ENCODE data around the gene CDH23. TPM values are rescaled to one million over a fixed set of nuclear protein-coding genes. Genes with fewer than 3 reads are reported as not detected.

The CDH23 gene
- total RNA-seq, 4 donors from 2014 or later = 14.4 to 29.6 (median 19.7) TPM

DNA sequence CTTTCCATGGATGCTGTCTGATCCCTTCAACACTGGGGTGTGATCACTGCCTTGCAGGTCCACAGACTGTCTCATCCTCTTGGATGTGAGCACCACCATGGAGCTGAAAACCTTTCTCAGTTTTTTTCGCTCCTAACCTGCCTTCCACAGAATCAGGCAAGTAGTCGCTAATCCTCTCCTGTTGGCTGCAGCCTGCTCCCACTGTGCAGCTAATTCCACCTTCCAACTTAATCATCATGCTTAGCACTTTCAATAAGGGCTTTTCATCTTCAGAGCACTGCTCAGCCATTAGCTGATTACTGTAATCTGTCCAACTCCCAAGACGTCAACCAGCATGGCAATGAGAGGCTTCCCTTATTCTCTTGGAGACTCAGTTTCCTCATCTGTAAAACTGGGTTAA, 15.1 kb upstream of the CDH23 start:
- WGBS = 84% methylated on average over 3 of the region's 3 CpGs
- no peaks in the 10 kb centered on the region for H3K36me3 ChIP-seq
- no peaks in the 10 kb centered on the region for H3K9me3 ChIP-seq
- no peaks in the 10 kb centered on the region for H3K27me3 ChIP-seq
- no peak for DNase-seq (ENCODE audit: extremely low spot score)
- peaks cover 6 to 16% (median 12%) of the 10 kb centered on the region in 4 donors for H3K4me1 ChIP-seq
- H3K4me3 ChIP-seq = no peak overlapping the region
- TF ChIP-seq, protein P1, sequence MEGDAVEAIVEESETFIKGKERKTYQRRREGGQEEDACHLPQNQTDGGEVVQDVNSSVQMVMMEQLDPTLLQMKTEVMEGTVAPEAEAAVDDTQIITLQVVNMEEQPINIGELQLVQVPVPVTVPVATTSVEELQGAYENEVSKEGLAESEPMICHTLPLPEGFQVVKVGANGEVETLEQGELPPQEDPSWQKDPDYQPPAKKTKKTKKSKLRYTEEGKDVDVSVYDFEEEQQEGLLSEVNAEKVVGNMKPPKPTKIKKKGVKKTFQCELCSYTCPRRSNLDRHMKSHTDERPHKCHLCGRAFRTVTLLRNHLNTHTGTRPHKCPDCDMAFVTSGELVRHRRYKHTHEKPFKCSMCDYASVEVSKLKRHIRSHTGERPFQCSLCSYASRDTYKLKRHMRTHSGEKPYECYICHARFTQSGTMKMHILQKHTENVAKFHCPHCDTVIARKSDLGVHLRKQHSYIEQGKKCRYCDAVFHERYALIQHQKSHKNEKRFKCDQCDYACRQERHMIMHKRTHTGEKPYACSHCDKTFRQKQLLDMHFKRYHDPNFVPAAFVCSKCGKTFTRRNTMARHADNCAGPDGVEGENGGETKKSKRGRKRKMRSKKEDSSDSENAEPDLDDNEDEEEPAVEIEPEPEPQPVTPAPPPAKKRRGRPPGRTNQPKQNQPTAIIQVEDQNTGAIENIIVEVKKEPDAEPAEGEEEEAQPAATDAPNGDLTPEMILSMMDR (IDR thresholded peaks at IDR 0.05) = no peak
- no peak for TF ChIP-seq POLR2A (IDR thresholded peaks at IDR 0.05; ENCODE audit: low read depth)
- no peak for TF ChIP-seq POLR2AphosphoS5 (IDR thresholded peaks at IDR 0.05)
- no peak for TF ChIP-seq EP300 (IDR thresholded peaks at IDR 0.05)
- no peak overlapping the region for H3K27ac ChIP-seq (replicated peaks in 1 of 4)
- intact Hi-C loops (cut with DNase I) = loop anchor here (5.0 kb wide), 1 partner anchor 326 kb away; no protein-coding TSS in a partner anchor

GRCh38 chr10:71382028-71382427, 14.7 kb upstream of the CDH23 start:
- H3K27ac ChIP-seq (replicated peaks in 1 of 4) = no peak overlapping the region
- no peaks in the 10 kb centered on the region for H3K9me3 ChIP-seq
- TF ChIP-seq POLR2A (IDR thresholded peaks at IDR 0.05; ENCODE audit: low read depth) (no peak), POLR2AphosphoS5 (IDR thresholded peaks at IDR 0.05) (no peak), EP300 (IDR thresholded peaks at IDR 0.05) (no peak)
- TF ChIP-seq, protein P1 (IDR thresholded peaks at IDR 0.05) = no peak
- H3K27me3 ChIP-seq = no peaks in the 10 kb centered on the region
- no peak overlapping the region for H3K4me3 ChIP-seq
- no peak for DNase-seq (ENCODE audit: extremely low spot score)
- peaks cover 6 to 12% (median 8%) of the 10 kb centered on the region in 4 donors for H3K4me1 ChIP-seq
- intact Hi-C loops (cut with DNase I) = loop anchor here (5.0 kb wide), 1 partner anchor 325 kb away; no protein-coding TSS in a partner anchor
- H3K36me3 ChIP-seq = no peaks in the 10 kb centered on the region
- 87% methylated on average over 2 of the region's 2 CpGs for WGBS

- TF ChIP-seq POLR2A (IDR thresholded peaks at IDR 0.05; ENCODE audit: low read depth) = no peak
- TF ChIP-seq, protein P1 (IDR thresholded peaks at IDR 0.05) = no peak
- no peak for TF ChIP-seq POLR2AphosphoS5 (IDR thresholded peaks at IDR 0.05)
- TF ChIP-seq EP300 (IDR thresholded peaks at IDR 0.05) = no peak
- 93% methylated on average over 1 of the region's 1 CpG for WGBS
- H3K4me1 ChIP-seq = peaks cover 3 to 6% (median 5%) of the 10 kb centered on the region in 4 donors
Observed at GRCh38 chr10:71382757-71383156, 14.0 kb upstream of the CDH23 start.

DNA sequence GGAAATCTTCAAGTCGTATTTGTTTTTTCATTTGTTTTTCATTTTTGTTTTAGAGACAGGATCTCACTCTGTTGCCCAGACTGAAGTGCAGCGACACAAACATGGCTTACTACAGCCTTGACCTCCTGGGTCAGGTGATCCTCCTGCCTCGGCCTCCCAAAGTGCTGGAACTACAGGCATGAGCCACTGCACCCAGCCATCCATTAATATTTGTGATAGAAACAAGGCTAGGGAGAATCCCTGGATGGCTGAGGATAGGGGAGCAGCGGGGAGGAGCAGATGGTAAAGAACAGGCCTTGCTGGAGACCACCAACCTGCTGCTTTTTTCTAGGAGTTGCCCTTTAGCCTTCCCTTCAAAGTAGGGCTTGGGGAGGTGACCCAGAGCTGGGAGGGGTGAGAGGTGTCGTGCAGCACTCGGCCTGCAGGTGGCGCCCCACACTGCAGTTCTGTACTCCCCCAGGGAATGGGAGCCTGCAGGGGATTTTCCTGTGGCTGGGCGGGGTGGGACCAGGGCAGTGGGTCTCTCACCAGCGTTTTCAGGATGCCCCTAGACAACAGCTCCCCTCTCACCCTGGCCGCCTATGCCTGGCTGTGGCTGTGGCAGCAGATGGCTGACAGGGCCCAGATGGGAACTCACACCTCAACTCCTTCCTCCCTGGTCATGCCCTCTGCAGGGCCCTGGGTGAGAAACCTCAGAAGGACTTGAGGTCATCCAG, 12.6 kb upstream of the CDH23 start:
- WGBS = 30% methylated on average over 10 of the region's 10 CpGs
- Histone ChIP-seq H3K36me3 (no peaks in the 10 kb centered on the region), H3K4me1 (peaks cover 0 to 6% (median 2%) of the 10 kb centered on the region in 4 donors), H3K4me3 (no peak overlapping the region), H3K27me3 (no peaks in the 10 kb centered on the region), H3K9me3 (no peaks in the 10 kb centered on the region), H3K27ac (replicated peaks in 1 of 4) (no peak overlapping the region)
- intact Hi-C loops (cut with DNase I) = loop anchor here (5.0 kb wide), 1 partner anchor 323 kb away; no protein-coding TSS in a partner anchor
- no peak for DNase-seq (ENCODE audit: extremely low spot score)
- TF ChIP-seq, protein P1 (IDR thresholded peaks at IDR 0.05) = peak; percentile 87 to 98 (median 89)
- no peak for TF ChIP-seq EP300 (IDR thresholded peaks at IDR 0.05)

More at GRCh38 chr10:71382757-71383156, 14.0 kb upstream of the CDH23 start:
- H3K9me3 ChIP-seq = no peaks in the 10 kb centered on the region
- intact Hi-C loops (cut with DNase I) = loop anchor here (5.0 kb wide), 1 partner anchor 325 kb away; no protein-coding TSS in a partner anchor
- no peaks in the 10 kb centered on the region for H3K36me3 ChIP-seq
- no peak overlapping the region for H3K27ac ChIP-seq (replicated peaks in 1 of 4)
- H3K27me3 ChIP-seq = no peaks in the 10 kb centered on the region
- no peak for DNase-seq (ENCODE audit: extremely low spot score)
- H3K4me3 ChIP-seq = no peak overlapping the region
